NCI-H774 (cell line): ENCODE measurements around the gene PLD6.
"Not testable (repeated sequence)": the region's sequence is repeated elsewhere in the genome, so short reads cannot be mapped to it uniquely, and the experiment has no call there.

Source experiments
- DNase-seq: peaks from one replicate; lab custom pipeline; 2025; lab: John Stamatoyannopoulos, UW

PLD6 gene

GRCh38 chr17:17201271-17201670 is 4.9 kb downstream of the PLD6 start:
- DNase-seq, result no peak

GRCh38 chr17:17200831-17201230 is 5.3 kb downstream of the PLD6 start:
- no peak for DNase-seq

- DNase-seq, result no peak
Observed at GRCh38 chr17:17200311-17200710, 5.8 kb downstream of the PLD6 start.

GRCh38 chr17:17198281-17198680 is 7.9 kb downstream of the PLD6 start:
- no peak for DNase-seq

- no peak for DNase-seq
Observed at GRCh38 chr17:17196776-17197175, 9.4 kb downstream of the PLD6 start.

GRCh38 chr17:17195466-17195865 is 10.7 kb downstream of the PLD6 start:
- not testable (repeated sequence) for DNase-seq

GRCh38 chr17:17191961-17192381 is 14.2 kb downstream of the PLD6 start:
- no peak for DNase-seq

GRCh38 chr17:17191346-17191792 is 14.8 kb downstream of the PLD6 start:
- DNase-seq, result no peak

GRCh38 chr17:17190188-17190587 is 15.9 kb downstream of the PLD6 start:
- DNase-seq, result no peak

- no peak for DNase-seq
Observed at GRCh38 chr17:17189559-17189958, 16.6 kb downstream of the PLD6 start.

GRCh38 chr17:17188586-17188985 is 17.5 kb downstream of the PLD6 start:
- no peak for DNase-seq

GRCh38 chr17:17186551-17187505 is 19.3 kb downstream of the PLD6 start:
- DNase-seq, result no peak

GRCh38 chr17:17186051-17186450 is 20.1 kb downstream of the PLD6 start:
- DNase-seq, result no peak

GRCh38 chr17:17184985-17185757 is 21.0 kb downstream of the PLD6 start:
- DNase-seq, result not testable (repeated sequence)

- no peak for DNase-seq
Observed at GRCh38 chr17:17183744-17184143, 22.4 kb downstream of the PLD6 start.

GRCh38 chr17:17182598-17183136 is 23.5 kb downstream of the PLD6 start:
- no peak for DNase-seq

- DNase-seq, result no peak
Observed at GRCh38 chr17:17181666-17182597, 24.2 kb downstream of the PLD6 start.

GRCh38 chr17:17180741-17181525 is 25.2 kb downstream of the PLD6 start:
- no peak for DNase-seq

GRCh38 chr17:17180141-17180603 is 26.0 kb downstream of the PLD6 start:
- DNase-seq, result no peak

- no peak for DNase-seq
Observed at GRCh38 chr17:17179371-17179827, 26.7 kb downstream of the PLD6 start.
